ENCODE measurements around the gene PLA2G4C. TPM values are rescaled to one million over a fixed set of nuclear protein-coding genes. Genes with fewer than 3 reads are reported as not detected.

Gene PLA2G4C
- total and polyA plus RNA-seq, 4 donors: 1.1 to 5.9 (median 3.1) TPM

- no peak for DNase-seq (ENCODE audit: low spot score)
These were observed 66.1 kb downstream of the PLA2G4C start for GRCh38 chr19:48044561-48044960.

More at GRCh38 chr19:48044561-48044960, 66.1 kb downstream of the PLA2G4C start:
- no peak overlapping the region for H3K4me3 ChIP-seq (ENCODE audit: low read depth in 1 of 3, low read length in 3 of 3)
- no peak overlapping the region for H3K9ac ChIP-seq (ENCODE audit: low read depth in 1 of 2, low read length in 2 of 2)
- 83% methylated on average over 5 of the region's 5 CpGs for WGBS
- no peaks in the 10 kb centered on the region for H3K9me3 ChIP-seq (ENCODE audit: control insufficient read depth in 4 of 4, low read length in 3 of 4)
- peaks cover 0 to 6% (median 2%) of the 10 kb centered on the region in 4 donors for H3K36me3 ChIP-seq (ENCODE audit: control insufficient read depth in 4 of 4, insufficient read depth in 3 of 4, low read depth in 1 of 4, low read length in 3 of 4)
- H3K4me1 ChIP-seq (ENCODE audit: control insufficient read depth in 4 of 4, insufficient read depth in 4 of 4, low read length in 3 of 4): no peaks in the 10 kb centered on the region
- TF ChIP-seq NR2F2 (IDR thresholded peaks at IDR 0.05): no peak
- TF ChIP-seq SP1 (IDR thresholded peaks at IDR 0.05): no peak
- TF ChIP-seq FOXA1 (IDR thresholded peaks at IDR 0.05): no peak
- TF ChIP-seq ZBTB33 (IDR thresholded peaks at IDR 0.05): no peak
- TF ChIP-seq HNF4A (conservative IDR thresholded peaks at IDR 0.05): no peak
- no peak for TF ChIP-seq FOXA2 (IDR thresholded peaks at IDR 0.05)
- no peak for TF ChIP-seq HNF4G (IDR thresholded peaks at IDR 0.05)
- TF ChIP-seq CTCF (IDR thresholded peaks at IDR 0.05; ENCODE audit: low read depth, low read length, missing input control): no peak
- TF ChIP-seq ATF3 (IDR thresholded peaks at IDR 0.05): no peak
- TF ChIP-seq REST (IDR thresholded peaks at IDR 0.05): no peak
- TF ChIP-seq YY1 (IDR thresholded peaks at IDR 0.05): no peak
- no peak for TF ChIP-seq RAD21 (IDR thresholded peaks at IDR 0.05)
- no peak for TF ChIP-seq JUND (IDR thresholded peaks at IDR 0.05)
- no peak for TF ChIP-seq GABPA (IDR thresholded peaks at IDR 0.05 in 1 of 2, conservative IDR thresholded peaks at IDR 0.05 in 1 of 2)
- no peak overlapping the region for H3K27ac ChIP-seq (ENCODE audit: low read depth in 1 of 2, low read length in 2 of 2)
- H3K27me3 ChIP-seq (ENCODE audit: control insufficient read depth in 4 of 4, insufficient read depth in 4 of 4, low read length in 3 of 4): peaks cover 0 to 2% (median 0%) of the 10 kb centered on the region in 4 donors

Measured in liver (tissue), 9 donors.